HEK293 (cell line): ENCODE measurements around the gene CCDC17.
A peak's percentile ranks its signal among the peaks of the same experiment; 100 is the strongest.

Experiments
- CTCF ChIA-PET: fragments of 350-600 bp; formaldehyde crosslinking; extraction: SDS; loops from one replicate; lab custom pipeline; 2021; ENCODE audit warnings: antibody characterized with exemption; lab: Yijun Ruan, JAX
- POLR2A ChIA-PET: fragments of 300-600 bp; formaldehyde crosslinking; extraction: SDS; loops from one replicate; lab custom pipeline; 2020; ENCODE audit warnings: antibody characterized with exemption, inconsistent platforms; lab: Yijun Ruan, JAX
- H3K27ac ChIP-seq: fragments of 200-500 bp; sonication (Bioruptor generic); 2 replicates; pipeline ENCODE4 v1.5.1; 2014; ENCODE audit warnings: low read depth, low read length, control low read depth, inconsistent platforms; ENCODE audit errors: extremely low read depth
- H3K36me3 ChIP-seq, 2 experiments: fragments of 200-500 bp in 1 of 2; sonication (Bioruptor generic) in 1 of 2; 1 replicate in 1 of 2; 2 replicates in 1 of 2; pipeline ENCODE4 v1.5.1; 2014 to 2017; ENCODE audit warnings: inconsistent platforms in 2 of 2, low read length in 2 of 2; ENCODE audit not compliant: control insufficient read depth in 2 of 2, insufficient read depth in 1 of 2
- H3K4me1 ChIP-seq: fragments of 200-500 bp; sonication (Bioruptor generic); 2 replicates; pipeline ENCODE4 v1.5.1; 2014; ENCODE audit warnings: mild to moderate bottlenecking, low read length, inconsistent platforms; ENCODE audit not compliant: control insufficient read depth, insufficient read depth
- H3K4me3 ChIP-seq: 2 replicates; pipeline ENCODE4 v1.5.1; 2011; ENCODE audit warnings: low read depth, mild to moderate bottlenecking, control low read depth, low read length, moderate library complexity
- H3K9me3 ChIP-seq: fragments of 200-500 bp; sonication (Bioruptor generic); 2 replicates; pipeline ENCODE4 v1.5.1; 2014; ENCODE audit warnings: low read depth, low read length, inconsistent platforms; ENCODE audit not compliant: control insufficient read depth, insufficient read depth
- EGR2 ChIP-seq: fragments of 450-650 bp; formaldehyde crosslinking; IDR thresholded peaks from 2 replicates; pipeline ENCODE4 v1.5.1; 2016; ENCODE audit warnings: low read depth, missing biosample characterization, missing genetic modification characterization
- KLF10 ChIP-seq: fragments of 450-650 bp; IDR thresholded peaks from 2 replicates; pipeline ENCODE4 v1.5.1; 2018; ENCODE audit warnings: missing biosample characterization, mild to moderate bottlenecking, missing genetic modification characterization
- MYNN ChIP-seq: fragments of 450-650 bp; formaldehyde crosslinking; IDR thresholded peaks from 2 replicates; pipeline ENCODE4 v1.5.1; 2016; ENCODE audit warnings: missing biosample characterization, missing genetic modification characterization, borderline replicate concordance
- SCRT2 ChIP-seq: fragments of 450-650 bp; formaldehyde crosslinking; IDR thresholded peaks from 2 replicates; pipeline ENCODE4 v1.5.1; 2016; ENCODE audit warnings: missing biosample characterization, missing genetic modification characterization
- SP2 ChIP-seq: fragments of 450-650 bp; formaldehyde crosslinking; IDR thresholded peaks from 2 replicates; pipeline ENCODE4 v1.5.1; 2016; ENCODE audit warnings: missing biosample characterization, missing genetic modification characterization
- SP7 ChIP-seq: fragments of 450-650 bp; formaldehyde crosslinking; IDR thresholded peaks from 2 replicates; pipeline ENCODE4 v1.5.1; 2016; ENCODE audit warnings: missing biosample characterization, missing genetic modification characterization
- YY1 ChIP-seq: fragments of 450-650 bp; formaldehyde crosslinking; IDR thresholded peaks from 2 replicates; pipeline ENCODE4 v1.5.1; 2018; ENCODE audit warnings: missing biosample characterization, missing genetic modification characterization
- ZEB2 ChIP-seq: fragments of 450-650 bp; formaldehyde crosslinking; IDR thresholded peaks from 2 replicates; pipeline ENCODE4 v1.5.1; 2016; ENCODE audit warnings: missing biosample characterization, missing genetic modification characterization
- ZNF114 ChIP-seq: fragments of 450-650 bp; formaldehyde crosslinking; IDR thresholded peaks from 2 replicates; pipeline ENCODE4 v1.5.0; 2017; ENCODE audit warnings: missing biosample characterization, missing genetic modification characterization
- ZNF2 ChIP-seq: fragments of 450-650 bp; formaldehyde crosslinking; IDR thresholded peaks from 2 replicates; pipeline ENCODE4 v1.5.1; 2016; ENCODE audit warnings: missing biosample characterization, missing genetic modification characterization
- ZNF335 ChIP-seq: fragments of 450-650 bp; formaldehyde crosslinking; conservative IDR thresholded peaks from 2 replicates; pipeline ENCODE4 v1.5.1; 2016; ENCODE audit warnings: missing biosample characterization, missing genetic modification characterization
- ZNF501 ChIP-seq: fragments of 450-650 bp; formaldehyde crosslinking; IDR thresholded peaks from 2 replicates; pipeline ENCODE4 v1.5.1; 2016; ENCODE audit warnings: missing biosample characterization, missing genetic modification characterization
- ZNF623 ChIP-seq: fragments of 450-650 bp; formaldehyde crosslinking; IDR thresholded peaks from 2 replicates; pipeline ENCODE4 v1.5.1; 2016; ENCODE audit warnings: missing biosample characterization, missing genetic modification characterization
- ZNF629 ChIP-seq: fragments of 450-650 bp; formaldehyde crosslinking; IDR thresholded peaks from 2 replicates; pipeline ENCODE4 v1.5.1; 2017; ENCODE audit warnings: missing biosample characterization, missing genetic modification characterization
- ZNF660 ChIP-seq: fragments of 450-650 bp; IDR thresholded peaks from 2 replicates; pipeline ENCODE4 v1.5.1; 2018; ENCODE audit warnings: missing biosample characterization, mild to moderate bottlenecking, missing genetic modification characterization
- ZNF843 ChIP-seq: fragments of 450-650 bp; formaldehyde crosslinking; IDR thresholded peaks from 2 replicates; pipeline ENCODE4 v1.5.1; 2016; ENCODE audit warnings: missing biosample characterization, missing genetic modification characterization
- TF ChIP-seq, protein P1 (sequence below): fragments of 450-650 bp; formaldehyde crosslinking; IDR thresholded peaks from 2 replicates; pipeline ENCODE4 v1.5.1; 2016; ENCODE audit warnings: missing biosample characterization, missing genetic modification characterization
- TF ChIP-seq, protein P2 (sequence below): fragments of 450-650 bp; formaldehyde crosslinking; optimal IDR thresholded peaks from 2 replicates; pipeline ENCODE3; 2016; ENCODE audit warnings: missing biosample characterization, mild to moderate bottlenecking, missing genetic modification characterization
- TF ChIP-seq, protein P3 (sequence below): fragments of 450-650 bp; formaldehyde crosslinking; conservative IDR thresholded peaks from 2 replicates; pipeline ENCODE4 v1.5.1; 2016; ENCODE audit warnings: low read depth, missing biosample characterization, missing genetic modification characterization
- TF ChIP-seq, protein P4 (sequence below): fragments of 450-650 bp; formaldehyde crosslinking; IDR thresholded peaks from 2 replicates; pipeline ENCODE4 v1.5.1; 2016; ENCODE audit warnings: missing biosample characterization, missing genetic modification characterization
- TF ChIP-seq, protein P5 (sequence below): fragments of 450-650 bp; formaldehyde crosslinking; IDR thresholded peaks from 2 replicates; pipeline ENCODE4 v1.5.0; 2017; ENCODE audit warnings: missing biosample characterization, missing genetic modification characterization, borderline replicate concordance
- TF ChIP-seq, protein P6 (sequence below): fragments of 450-650 bp; formaldehyde crosslinking; IDR thresholded peaks from 2 replicates; pipeline ENCODE4 v1.5.1; 2017; ENCODE audit warnings: missing biosample characterization, missing genetic modification characterization
- TF ChIP-seq, protein P7 (sequence below): fragments of 450-650 bp; IDR thresholded peaks from 2 replicates; pipeline ENCODE4 v1.5.1; 2018; ENCODE audit warnings: missing biosample characterization, missing genetic modification characterization

Gene CCDC17

DNA sequence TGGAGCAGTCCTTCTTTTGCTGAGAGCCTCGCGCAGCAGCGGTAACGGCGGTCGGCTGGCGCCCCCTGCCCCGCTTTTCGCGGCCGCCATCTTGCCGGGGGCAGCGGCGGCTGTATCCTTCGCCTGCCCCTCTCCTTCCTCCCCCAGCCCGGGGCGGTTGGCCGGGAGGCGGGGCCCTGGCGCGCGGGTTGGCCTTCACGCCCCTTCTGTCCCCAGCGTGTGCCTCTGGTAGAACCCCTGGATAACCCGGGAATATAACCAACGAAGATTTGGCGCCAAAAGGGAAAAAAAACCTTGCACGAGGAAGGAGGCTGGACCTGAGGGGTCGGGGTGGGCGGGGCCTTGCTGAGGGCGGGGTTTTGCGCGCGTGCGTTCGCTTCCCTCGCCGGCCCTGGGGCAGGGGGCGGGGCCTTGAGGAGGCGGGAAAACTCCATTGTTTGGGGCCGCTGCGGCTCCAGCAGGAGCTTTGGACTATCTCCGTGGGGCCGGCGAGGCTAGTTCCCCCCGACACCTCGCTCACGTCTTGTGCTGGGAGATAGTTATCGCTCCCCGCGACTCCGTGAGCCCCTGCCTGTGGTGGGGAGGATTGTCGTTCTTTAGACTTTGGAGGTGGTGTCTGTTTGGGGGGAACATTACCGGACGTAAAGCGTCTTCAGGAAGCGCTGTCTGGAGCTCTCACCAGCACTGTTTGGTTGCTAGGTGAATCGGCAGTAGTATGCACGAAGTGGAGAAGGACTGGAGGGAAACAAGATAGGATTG, 39.3 kb downstream of the CCDC17 start:
- POLR2A ChIA-PET = interaction anchor here (0.6 to 3.2 kb wide), 22 partner anchors 9 to 863 kb away, joined by 3 to 56 read pairs (median 4); partner anchors contain the start of genes AKR1A1, CCDC163, GPBP1L1 and MMACHC
- TF ChIP-seq SP2 (tag by site-specific recombination) = peak; percentile 77
- TF ChIP-seq SCRT2 (tag by site-specific recombination) = 0 out of 2 replicates have a peak, but pooled peaks have one; percentile 10
- peak; percentile 84 for TF ChIP-seq ZEB2
- no peak for TF ChIP-seq MYNN
- peak; percentile 37 for TF ChIP-seq YY1 (tag by site-specific recombination)
- TF ChIP-seq KLF10 (tag by site-specific recombination) = peak; percentile 82; the same call in 1 of the 2 replicates
- peak; percentile 15; the same call in 1 of the 2 replicates for TF ChIP-seq ZNF623
- no peak; the same call in 1 of the 2 replicates for TF ChIP-seq ZNF660 (tag by site-specific recombination)
- 0 out of 2 replicates have a peak, but pooled peaks have one; percentile 10 for TF ChIP-seq ZNF843 (tag by site-specific recombination)
- TF ChIP-seq ZNF501 (tag by site-specific recombination) = peak; percentile 50
- peak; percentile 36; the same call in 1 of the 2 replicates for TF ChIP-seq SP7 (tag by site-specific recombination)
- TF ChIP-seq ZNF114 = no peak
- TF ChIP-seq, protein P1, sequence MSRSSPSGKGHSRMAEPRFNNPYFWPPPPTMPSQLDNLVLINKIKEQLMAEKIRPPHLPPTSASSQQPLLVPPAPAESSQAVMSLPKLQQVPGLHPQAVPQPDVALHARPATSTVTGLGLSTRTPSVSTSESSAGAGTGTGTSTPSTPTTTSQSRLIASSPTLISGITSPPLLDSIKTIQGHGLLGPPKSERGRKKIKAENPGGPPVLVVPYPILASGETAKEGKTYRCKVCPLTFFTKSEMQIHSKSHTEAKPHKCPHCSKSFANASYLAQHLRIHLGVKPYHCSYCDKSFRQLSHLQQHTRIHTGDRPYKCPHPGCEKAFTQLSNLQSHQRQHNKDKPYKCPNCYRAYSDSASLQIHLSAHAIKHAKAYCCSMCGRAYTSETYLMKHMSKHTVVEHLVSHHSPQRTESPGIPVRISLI (tag by site-specific recombination) = peak; percentile 66
- peak; percentile 45 for TF ChIP-seq ZNF629 (tag by site-specific recombination)
- TF ChIP-seq, protein P2, sequence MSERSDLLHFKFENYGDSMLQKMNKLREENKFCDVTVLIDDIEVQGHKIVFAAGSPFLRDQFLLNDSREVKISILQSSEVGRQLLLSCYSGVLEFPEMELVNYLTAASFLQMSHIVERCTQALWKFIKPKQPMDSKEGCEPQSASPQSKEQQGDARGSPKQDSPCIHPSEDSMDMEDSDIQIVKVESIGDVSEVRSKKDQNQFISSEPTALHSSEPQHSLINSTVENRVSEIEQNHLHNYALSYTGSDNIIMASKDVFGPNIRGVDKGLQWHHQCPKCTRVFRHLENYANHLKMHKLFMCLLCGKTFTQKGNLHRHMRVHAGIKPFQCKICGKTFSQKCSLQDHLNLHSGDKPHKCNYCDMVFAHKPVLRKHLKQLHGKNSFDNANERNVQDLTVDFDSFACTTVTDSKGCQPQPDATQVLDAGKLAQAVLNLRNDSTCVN (tag by site-specific recombination) = peak; percentile 55
- TF ChIP-seq, protein P3, sequence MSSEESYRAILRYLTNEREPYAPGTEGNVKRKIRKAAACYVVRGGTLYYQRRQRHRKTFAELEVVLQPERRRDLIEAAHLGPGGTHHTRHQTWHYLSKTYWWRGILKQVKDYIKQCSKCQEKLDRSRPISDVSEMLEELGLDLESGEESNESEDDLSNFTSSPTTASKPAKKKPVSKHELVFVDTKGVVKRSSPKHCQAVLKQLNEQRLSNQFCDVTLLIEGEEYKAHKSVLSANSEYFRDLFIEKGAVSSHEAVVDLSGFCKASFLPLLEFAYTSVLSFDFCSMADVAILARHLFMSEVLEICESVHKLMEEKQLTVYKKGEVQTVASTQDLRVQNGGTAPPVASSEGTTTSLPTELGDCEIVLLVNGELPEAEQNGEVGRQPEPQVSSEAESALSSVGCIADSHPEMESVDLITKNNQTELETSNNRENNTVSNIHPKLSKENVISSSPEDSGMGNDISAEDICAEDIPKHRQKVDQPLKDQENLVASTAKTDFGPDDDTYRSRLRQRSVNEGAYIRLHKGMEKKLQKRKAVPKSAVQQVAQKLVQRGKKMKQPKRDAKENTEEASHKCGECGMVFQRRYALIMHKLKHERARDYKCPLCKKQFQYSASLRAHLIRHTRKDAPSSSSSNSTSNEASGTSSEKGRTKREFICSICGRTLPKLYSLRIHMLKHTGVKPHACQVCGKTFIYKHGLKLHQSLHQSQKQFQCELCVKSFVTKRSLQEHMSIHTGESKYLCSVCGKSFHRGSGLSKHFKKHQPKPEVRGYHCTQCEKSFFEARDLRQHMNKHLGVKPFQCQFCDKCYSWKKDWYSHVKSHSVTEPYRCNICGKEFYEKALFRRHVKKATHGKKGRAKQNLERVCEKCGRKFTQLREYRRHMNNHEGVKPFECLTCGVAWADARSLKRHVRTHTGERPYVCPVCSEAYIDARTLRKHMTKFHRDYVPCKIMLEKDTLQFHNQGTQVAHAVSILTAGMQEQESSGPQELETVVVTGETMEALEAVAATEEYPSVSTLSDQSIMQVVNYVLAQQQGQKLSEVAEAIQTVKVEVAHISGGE (tag by site-specific recombination) = peak; percentile 87
- TF ChIP-seq, protein P4, sequence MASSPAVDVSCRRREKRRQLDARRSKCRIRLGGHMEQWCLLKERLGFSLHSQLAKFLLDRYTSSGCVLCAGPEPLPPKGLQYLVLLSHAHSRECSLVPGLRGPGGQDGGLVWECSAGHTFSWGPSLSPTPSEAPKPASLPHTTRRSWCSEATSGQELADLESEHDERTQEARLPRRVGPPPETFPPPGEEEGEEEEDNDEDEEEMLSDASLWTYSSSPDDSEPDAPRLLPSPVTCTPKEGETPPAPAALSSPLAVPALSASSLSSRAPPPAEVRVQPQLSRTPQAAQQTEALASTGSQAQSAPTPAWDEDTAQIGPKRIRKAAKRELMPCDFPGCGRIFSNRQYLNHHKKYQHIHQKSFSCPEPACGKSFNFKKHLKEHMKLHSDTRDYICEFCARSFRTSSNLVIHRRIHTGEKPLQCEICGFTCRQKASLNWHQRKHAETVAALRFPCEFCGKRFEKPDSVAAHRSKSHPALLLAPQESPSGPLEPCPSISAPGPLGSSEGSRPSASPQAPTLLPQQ (tag by site-specific recombination) = 0 out of 2 replicates have a peak, but pooled peaks have one; percentile 9
- TF ChIP-seq, protein P5, sequence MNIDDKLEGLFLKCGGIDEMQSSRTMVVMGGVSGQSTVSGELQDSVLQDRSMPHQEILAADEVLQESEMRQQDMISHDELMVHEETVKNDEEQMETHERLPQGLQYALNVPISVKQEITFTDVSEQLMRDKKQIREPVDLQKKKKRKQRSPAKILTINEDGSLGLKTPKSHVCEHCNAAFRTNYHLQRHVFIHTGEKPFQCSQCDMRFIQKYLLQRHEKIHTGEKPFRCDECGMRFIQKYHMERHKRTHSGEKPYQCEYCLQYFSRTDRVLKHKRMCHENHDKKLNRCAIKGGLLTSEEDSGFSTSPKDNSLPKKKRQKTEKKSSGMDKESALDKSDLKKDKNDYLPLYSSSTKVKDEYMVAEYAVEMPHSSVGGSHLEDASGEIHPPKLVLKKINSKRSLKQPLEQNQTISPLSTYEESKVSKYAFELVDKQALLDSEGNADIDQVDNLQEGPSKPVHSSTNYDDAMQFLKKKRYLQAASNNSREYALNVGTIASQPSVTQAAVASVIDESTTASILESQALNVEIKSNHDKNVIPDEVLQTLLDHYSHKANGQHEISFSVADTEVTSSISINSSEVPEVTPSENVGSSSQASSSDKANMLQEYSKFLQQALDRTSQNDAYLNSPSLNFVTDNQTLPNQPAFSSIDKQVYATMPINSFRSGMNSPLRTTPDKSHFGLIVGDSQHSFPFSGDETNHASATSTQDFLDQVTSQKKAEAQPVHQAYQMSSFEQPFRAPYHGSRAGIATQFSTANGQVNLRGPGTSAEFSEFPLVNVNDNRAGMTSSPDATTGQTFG = no peak
- TF ChIP-seq, protein P6, sequence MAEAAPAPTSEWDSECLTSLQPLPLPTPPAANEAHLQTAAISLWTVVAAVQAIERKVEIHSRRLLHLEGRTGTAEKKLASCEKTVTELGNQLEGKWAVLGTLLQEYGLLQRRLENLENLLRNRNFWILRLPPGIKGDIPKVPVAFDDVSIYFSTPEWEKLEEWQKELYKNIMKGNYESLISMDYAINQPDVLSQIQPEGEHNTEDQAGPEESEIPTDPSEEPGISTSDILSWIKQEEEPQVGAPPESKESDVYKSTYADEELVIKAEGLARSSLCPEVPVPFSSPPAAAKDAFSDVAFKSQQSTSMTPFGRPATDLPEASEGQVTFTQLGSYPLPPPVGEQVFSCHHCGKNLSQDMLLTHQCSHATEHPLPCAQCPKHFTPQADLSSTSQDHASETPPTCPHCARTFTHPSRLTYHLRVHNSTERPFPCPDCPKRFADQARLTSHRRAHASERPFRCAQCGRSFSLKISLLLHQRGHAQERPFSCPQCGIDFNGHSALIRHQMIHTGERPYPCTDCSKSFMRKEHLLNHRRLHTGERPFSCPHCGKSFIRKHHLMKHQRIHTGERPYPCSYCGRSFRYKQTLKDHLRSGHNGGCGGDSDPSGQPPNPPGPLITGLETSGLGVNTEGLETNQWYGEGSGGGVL = peak; percentile 62
- TF ChIP-seq EGR2 (tag by site-specific recombination) = peak; percentile 40; the same call in 1 of the 2 replicates
- TF ChIP-seq, protein P7, sequence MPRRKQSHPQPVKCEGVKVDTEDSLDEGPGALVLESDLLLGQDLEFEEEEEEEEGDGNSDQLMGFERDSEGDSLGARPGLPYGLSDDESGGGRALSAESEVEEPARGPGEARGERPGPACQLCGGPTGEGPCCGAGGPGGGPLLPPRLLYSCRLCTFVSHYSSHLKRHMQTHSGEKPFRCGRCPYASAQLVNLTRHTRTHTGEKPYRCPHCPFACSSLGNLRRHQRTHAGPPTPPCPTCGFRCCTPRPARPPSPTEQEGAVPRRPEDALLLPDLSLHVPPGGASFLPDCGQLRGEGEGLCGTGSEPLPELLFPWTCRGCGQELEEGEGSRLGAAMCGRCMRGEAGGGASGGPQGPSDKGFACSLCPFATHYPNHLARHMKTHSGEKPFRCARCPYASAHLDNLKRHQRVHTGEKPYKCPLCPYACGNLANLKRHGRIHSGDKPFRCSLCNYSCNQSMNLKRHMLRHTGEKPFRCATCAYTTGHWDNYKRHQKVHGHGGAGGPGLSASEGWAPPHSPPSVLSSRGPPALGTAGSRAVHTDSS = peak; percentile 53; the same call in 1 of the 2 replicates
- peak; percentile 25; the same call in 1 of the 2 replicates for TF ChIP-seq ZNF2 (tag by site-specific recombination)
- peak; percentile 92 for TF ChIP-seq ZNF335

More for the DNA sequence above, 39.3 kb downstream of the CCDC17 start:
- CTCF ChIA-PET = interaction anchor here (0.6 to 9.6 kb wide), 4 partner anchors 11 to 907 kb away, joined by 3 to 71 read pairs (median 4); no protein-coding TSS in a partner anchor
- H3K4me1 ChIP-seq = no peaks in the 10 kb centered on the region
- H3K9me3 ChIP-seq = no peaks in the 10 kb centered on the region
- peaks cover 0 to 24% of the 10 kb centered on the region in 2 experiments; a peak in 2 of 3 replicates for H3K36me3 ChIP-seq
- peak overlapping the region; percentile 79 for H3K4me3 ChIP-seq
- peak overlapping the region; percentile 90 for H3K27ac ChIP-seq
